D721Med (cell line): ENCODE data around the gene SHANK2.

Experiments
- DNase-seq: peaks from one replicate; pipeline ENCODE4 v3.0.0; 2011; ENCODE audit warnings: low spot score; ENCODE audit not compliant: insufficient read length
- FAIRE-seq: peaks from 2 replicates; lab custom pipeline; 2011; peaks lifted over from hg19 to GRCh38; lab: Jason Lieb, UNC
- TF ChIP-seq, protein P1 (sequence below): IDR thresholded peaks from 2 replicates; pipeline ENCODE4 v1.5.1; 2012; ENCODE audit warnings: mild to moderate bottlenecking, control low read depth; ENCODE audit not compliant: insufficient read depth; ENCODE audit errors: missing control alignments

SHANK2 gene

DNA sequence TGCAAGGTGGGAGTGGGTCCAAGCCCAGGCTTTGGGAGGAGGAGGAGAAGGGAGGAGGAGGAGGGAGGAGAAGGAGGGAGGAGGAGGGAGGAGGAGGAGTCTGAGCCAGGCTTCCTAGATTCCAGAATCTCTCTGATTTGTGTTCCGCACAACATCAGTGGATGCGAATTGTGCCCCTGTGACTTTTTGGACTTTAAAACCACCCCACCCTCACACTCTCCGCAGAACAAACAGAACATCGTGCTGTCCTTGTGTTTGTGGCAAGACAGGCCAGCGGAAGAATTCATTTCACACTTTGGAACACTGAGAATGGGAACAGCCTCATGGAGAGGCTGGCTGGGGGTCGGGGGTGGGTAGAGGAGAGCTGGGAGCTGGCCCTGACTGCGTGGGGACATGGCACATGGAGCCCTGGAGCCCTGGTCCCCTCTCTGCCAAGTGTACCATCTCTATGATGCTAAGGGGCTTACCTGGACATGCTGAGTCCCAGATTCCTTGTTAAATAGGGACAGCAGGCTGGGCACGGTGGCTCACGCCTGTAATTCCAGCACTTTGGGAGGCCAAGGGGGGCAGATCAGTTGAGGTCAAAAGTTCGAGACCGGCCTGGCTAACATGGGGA lies 16.4 kb upstream of the SHANK2 start:
- DNase-seq, result no peak
- FAIRE-seq, result no peak
- TF ChIP-seq, protein P1, sequence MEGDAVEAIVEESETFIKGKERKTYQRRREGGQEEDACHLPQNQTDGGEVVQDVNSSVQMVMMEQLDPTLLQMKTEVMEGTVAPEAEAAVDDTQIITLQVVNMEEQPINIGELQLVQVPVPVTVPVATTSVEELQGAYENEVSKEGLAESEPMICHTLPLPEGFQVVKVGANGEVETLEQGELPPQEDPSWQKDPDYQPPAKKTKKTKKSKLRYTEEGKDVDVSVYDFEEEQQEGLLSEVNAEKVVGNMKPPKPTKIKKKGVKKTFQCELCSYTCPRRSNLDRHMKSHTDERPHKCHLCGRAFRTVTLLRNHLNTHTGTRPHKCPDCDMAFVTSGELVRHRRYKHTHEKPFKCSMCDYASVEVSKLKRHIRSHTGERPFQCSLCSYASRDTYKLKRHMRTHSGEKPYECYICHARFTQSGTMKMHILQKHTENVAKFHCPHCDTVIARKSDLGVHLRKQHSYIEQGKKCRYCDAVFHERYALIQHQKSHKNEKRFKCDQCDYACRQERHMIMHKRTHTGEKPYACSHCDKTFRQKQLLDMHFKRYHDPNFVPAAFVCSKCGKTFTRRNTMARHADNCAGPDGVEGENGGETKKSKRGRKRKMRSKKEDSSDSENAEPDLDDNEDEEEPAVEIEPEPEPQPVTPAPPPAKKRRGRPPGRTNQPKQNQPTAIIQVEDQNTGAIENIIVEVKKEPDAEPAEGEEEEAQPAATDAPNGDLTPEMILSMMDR, result no peak

DNA sequence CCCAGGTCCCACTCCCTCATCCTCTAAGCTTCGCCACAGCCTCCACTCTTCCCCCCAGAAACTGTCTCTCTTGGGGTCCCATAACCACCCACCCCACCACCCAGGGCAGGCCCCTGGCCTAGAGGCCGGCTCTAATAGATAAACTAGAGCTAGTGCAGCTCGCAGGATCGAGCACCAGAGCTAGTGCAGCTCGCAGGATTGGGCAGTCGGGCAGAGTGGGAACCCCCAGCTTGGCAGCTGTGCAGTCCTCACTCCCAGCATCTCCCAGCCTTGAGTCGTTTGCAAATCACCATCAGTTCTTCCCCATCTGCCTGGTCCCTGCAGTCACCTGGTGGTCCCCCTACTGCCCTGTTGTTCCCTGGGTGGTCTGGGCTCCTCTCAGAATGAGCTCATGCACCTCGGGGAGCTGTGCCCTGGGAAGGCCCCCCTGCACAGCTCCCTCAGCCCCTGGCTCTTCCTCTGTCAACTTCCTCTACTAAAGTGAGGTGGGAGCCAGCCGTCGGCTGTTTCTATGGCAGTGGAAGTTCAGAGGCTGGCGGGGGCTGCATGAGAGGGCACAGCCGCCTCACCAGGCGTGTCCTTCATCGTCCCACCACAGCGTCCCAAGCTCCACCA lies 15.5 kb upstream of the SHANK2 start:
- TF ChIP-seq, protein P1, result no peak
- FAIRE-seq (no peak), DNase-seq (no peak)

DNA sequence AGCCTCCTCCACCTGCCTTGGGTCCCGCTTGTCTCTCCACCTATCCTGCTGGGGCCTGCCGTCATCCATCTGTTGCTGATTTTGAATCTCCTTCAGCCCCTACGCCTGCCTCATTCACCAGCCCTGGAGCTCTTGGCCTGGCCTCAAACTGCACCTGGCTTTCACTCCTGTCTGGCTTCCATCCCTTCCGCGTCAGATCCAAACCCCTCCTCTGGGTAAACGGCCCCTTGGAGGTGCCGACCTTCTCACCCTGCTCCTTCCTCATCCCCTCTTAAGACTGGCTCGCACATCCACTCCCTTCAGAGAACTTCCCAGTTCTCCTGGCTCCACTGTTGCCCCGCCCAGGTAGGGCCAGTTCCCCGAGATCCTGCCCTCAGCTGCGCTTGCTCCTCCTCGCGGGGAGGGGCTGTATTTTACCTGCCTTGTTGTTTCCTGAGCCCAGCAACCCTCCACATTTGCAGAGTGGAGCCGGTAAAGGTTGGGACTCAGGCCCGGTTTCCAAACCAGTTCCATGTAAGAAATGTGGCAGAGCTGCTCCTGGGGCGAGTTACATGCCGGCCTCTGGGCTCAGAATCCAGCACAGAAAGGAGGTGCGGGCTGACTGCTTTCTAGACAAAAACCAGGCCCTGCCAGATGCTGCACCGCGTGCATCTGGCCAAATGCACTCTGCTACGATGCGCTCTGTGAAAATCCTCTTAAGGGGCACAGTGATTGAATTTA lies 13.9 kb upstream of the SHANK2 start:
- FAIRE-seq, result no peak
- TF ChIP-seq, protein P1, result no peak
- no peak for DNase-seq

DNA sequence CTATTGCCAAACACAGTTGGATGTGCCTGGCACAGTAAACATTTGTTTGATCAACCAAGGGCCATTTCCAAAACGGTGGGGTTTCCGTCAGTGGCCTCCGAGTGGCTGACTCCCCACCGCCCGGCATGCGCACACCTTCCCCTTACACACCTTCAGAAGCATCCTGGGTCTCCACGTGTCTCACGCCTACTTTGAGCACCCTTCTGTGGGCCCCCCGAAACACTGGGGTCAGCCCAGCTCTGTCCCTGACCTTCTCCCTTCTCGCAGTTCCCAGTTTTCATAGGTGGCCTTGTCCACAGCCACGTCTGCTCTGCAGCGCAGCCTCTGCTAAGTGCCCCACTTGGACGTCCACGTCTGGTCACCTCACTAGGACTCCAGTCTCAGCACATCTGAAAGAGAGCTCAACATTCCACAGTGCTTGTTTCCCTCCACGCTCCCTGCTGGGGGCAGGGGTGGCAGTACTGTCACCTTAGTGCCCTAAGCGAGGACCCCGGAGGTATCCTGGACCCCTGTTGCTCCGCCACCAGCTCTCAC lies 13.2 kb upstream of the SHANK2 start:
- DNase-seq (no peak), FAIRE-seq (no peak)
- TF ChIP-seq, protein P1, result no peak

DNA sequence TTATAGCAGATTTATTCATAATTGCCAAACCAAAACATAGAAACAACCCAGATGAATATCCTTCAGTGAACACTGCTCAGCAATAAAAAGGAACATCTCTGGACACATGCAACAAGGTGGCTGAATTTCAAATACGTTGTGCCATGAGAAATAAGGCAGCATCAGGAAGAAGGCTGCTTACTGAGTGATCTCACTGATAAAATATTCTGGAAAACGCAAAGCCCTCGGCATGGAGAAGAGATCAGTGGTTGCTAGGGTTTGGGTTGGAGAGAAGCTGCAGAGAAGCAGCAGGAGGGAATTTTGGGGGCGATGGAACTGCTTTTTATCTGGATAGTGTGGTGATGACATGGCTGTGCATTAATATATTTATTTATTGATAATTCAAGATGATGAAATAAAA lies 11.0 kb upstream of the SHANK2 start:
- FAIRE-seq (no peak), DNase-seq (no peak)
- TF ChIP-seq, protein P1, result no peak

DNA sequence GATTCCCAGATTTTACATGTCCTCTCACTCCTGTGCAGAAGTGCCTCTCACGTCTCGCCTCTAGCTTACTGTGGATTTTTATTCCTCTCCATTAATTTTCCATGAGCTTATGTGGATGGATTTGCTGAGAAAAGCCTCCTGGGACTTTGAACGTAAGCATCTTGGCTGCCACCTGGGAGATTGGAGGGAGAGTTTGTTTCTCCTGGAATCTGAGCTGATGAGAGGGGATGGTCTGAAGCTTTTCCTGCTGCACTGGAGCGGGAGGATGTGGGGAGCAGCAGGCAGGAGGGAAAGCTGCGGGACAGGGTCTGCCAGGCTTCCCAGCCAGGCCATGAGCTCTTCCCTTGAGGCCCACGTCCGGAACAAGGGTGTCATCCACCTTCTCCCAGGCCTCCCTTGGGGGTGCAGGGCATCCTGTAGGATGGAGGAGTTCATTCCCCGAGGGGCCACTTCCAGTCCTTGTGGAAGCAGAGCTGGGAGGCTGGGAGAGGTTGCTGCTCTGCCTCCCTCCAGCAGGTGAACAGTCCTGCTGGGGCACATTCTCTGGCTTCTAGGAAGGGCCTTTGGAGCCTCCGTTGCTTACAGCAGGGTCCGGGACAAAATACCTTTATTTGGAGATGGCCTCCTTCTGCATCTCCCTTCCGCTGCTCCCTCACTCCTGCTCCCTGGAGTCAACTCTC lies 3.6 kb upstream of the SHANK2 start:
- TF ChIP-seq, protein P1, result no peak
- DNase-seq (no peak), FAIRE-seq (no peak)
